H9 (cell line): ENCODE data around the gene ZKSCAN3. TPM values are rescaled to one million over a fixed set of nuclear protein-coding genes. Genes with fewer than 3 reads are reported as not detected.

Experiments
- DNase-seq: peaks from one replicate; pipeline ENCODE4 v3.0.0-alpha.2; 2017
- H2AFZ ChIP-seq: one replicate; pipeline ENCODE4 v1.6.1; 2013; ENCODE audit warnings: mild to moderate bottlenecking, low read length, control low read depth, moderate library complexity
- H2AK5ac ChIP-seq: 2 replicates; pipeline ENCODE4 v1.6.1; 2013; ENCODE audit warnings: low read length, control low read depth, mixed read lengths; ENCODE audit not compliant: insufficient read length
- H2BK120ac ChIP-seq: one replicate; pipeline ENCODE4 v1.6.1; 2013; ENCODE audit warnings: low read depth, mild to moderate bottlenecking, low read length, control low read depth, inconsistent platforms; ENCODE audit not compliant: poor library complexity, severe bottlenecking
- H2BK12ac ChIP-seq: 2 replicates; pipeline ENCODE4 v1.6.1; 2013; ENCODE audit warnings: low read length, control low read depth, mixed read lengths, low read depth; ENCODE audit not compliant: insufficient read length
- H2BK15ac ChIP-seq: 2 replicates; pipeline ENCODE4 v1.6.1; 2013; ENCODE audit warnings: low read depth, low read length, control low read depth
- H2BK20ac ChIP-seq: one replicate; pipeline ENCODE4 v1.6.1; 2013; ENCODE audit warnings: low read depth, mild to moderate bottlenecking, low read length, control low read depth, inconsistent platforms; ENCODE audit not compliant: poor library complexity, severe bottlenecking
- H2BK5ac ChIP-seq: 2 replicates; pipeline ENCODE4 v1.6.1; 2013; ENCODE audit warnings: low read length, control low read depth, mixed read lengths; ENCODE audit not compliant: insufficient read length
- H3K14ac ChIP-seq: 2 replicates; pipeline ENCODE4 v1.6.1; 2013; ENCODE audit warnings: low read length, control low read depth; ENCODE audit not compliant: insufficient read depth
- H3K18ac ChIP-seq: 2 replicates; pipeline ENCODE4 v1.6.1; 2013; ENCODE audit warnings: low read depth, mild to moderate bottlenecking, mixed read lengths, low read length, control low read depth; ENCODE audit not compliant: insufficient read length
- H3K23ac ChIP-seq: 2 replicates; pipeline ENCODE4 v1.6.1; 2013; ENCODE audit warnings: low read length, control low read depth, mixed read lengths, low read depth; ENCODE audit not compliant: insufficient read length
- H3K23me2 ChIP-seq: 2 replicates; pipeline ENCODE4 v1.6.1; 2013; ENCODE audit warnings: low read depth, mild to moderate bottlenecking, mixed read lengths, low read length, control low read depth; ENCODE audit not compliant: insufficient read length, poor library complexity, severe bottlenecking
- H3K27ac ChIP-seq: 2 replicates; pipeline ENCODE4 v1.5.1; 2013; ENCODE audit warnings: low read length, control low read depth, mixed read lengths, low read depth; ENCODE audit not compliant: insufficient read length
- H3K27me3 ChIP-seq: 2 replicates; pipeline ENCODE4 v1.6.1; 2013; ENCODE audit warnings: low read length, control low read depth, inconsistent platforms; ENCODE audit not compliant: insufficient read depth
- H3K4ac ChIP-seq: 2 replicates; pipeline ENCODE4 v1.6.1; 2013; ENCODE audit warnings: low read depth, mild to moderate bottlenecking, control low read depth, inconsistent platforms, low read length, moderate library complexity
- H3K4me1 ChIP-seq: 2 replicates; pipeline ENCODE4 v1.6.1; 2013; ENCODE audit warnings: low read length, control low read depth, inconsistent platforms; ENCODE audit not compliant: insufficient read depth
- H3K4me2 ChIP-seq: 2 replicates; pipeline ENCODE4 v1.6.1; 2013; ENCODE audit warnings: low read length, control low read depth, mixed read lengths; ENCODE audit not compliant: insufficient read length, insufficient read depth
- H3K56ac ChIP-seq: 2 replicates; pipeline ENCODE4 v1.6.1; 2013; ENCODE audit warnings: low read depth, mild to moderate bottlenecking, mixed read lengths, low read length, control low read depth; ENCODE audit not compliant: insufficient read length
- H3K79me1 ChIP-seq: 2 replicates; pipeline ENCODE4 v1.6.1; 2013; ENCODE audit warnings: low read depth, mild to moderate bottlenecking, moderate library complexity, low read length, control low read depth, inconsistent platforms; ENCODE audit not compliant: insufficient read depth, poor library complexity, severe bottlenecking
- H3K79me2 ChIP-seq: 2 replicates; pipeline ENCODE4 v1.6.1; 2013; ENCODE audit warnings: low read length, control low read depth, inconsistent platforms; ENCODE audit not compliant: insufficient read depth
- H3K9ac ChIP-seq: 2 replicates; pipeline ENCODE4 v1.6.1; 2013; ENCODE audit warnings: low read length, control low read depth, mixed read lengths; ENCODE audit not compliant: insufficient read length; ENCODE audit errors: extremely low read depth
- H3K9me3 ChIP-seq: one replicate; pipeline ENCODE4 v1.6.1; 2013; ENCODE audit warnings: low read depth, low read length, inconsistent platforms; ENCODE audit not compliant: control insufficient read depth
- H3T11ph ChIP-seq: one replicate; pipeline ENCODE4 v1.6.1; 2013; ENCODE audit warnings: mild to moderate bottlenecking, low read length, control low read depth, inconsistent platforms
- H4K20me1 ChIP-seq: one replicate; pipeline ENCODE4 v1.6.1; 2013; ENCODE audit not compliant: control insufficient read depth, insufficient read length, insufficient read depth
- H4K5ac ChIP-seq: 2 replicates; pipeline ENCODE4 v1.6.1; 2013; ENCODE audit warnings: low read depth, mild to moderate bottlenecking, mixed read lengths, low read length, control low read depth; ENCODE audit not compliant: insufficient read length
- H4K8ac ChIP-seq: replicated peaks from 2 replicates; pipeline ENCODE4 v1.6.1; 2013; ENCODE audit warnings: low read length, control low read depth, mixed read lengths, low read depth; ENCODE audit not compliant: insufficient read length
- H4K91ac ChIP-seq: 2 replicates; pipeline ENCODE4 v1.6.1; 2013; ENCODE audit warnings: low read depth, mild to moderate bottlenecking, moderate library complexity, mixed read lengths, low read length, control low read depth; ENCODE audit not compliant: insufficient read length
- H3K27ac Mint-ChIP-seq, 3 experiments: 2 replicates in 2 of 3; 3 replicates in 1 of 3; pipeline ENCODE4 v1.8.0; 2020 to 2021; ENCODE audit warnings: mixed read lengths in 3 of 3, mild to moderate bottlenecking in 1 of 3, moderate library complexity in 1 of 3
- H3K27me3 Mint-ChIP-seq: 2 replicates; pipeline ENCODE4 v1.8.0; 2021; ENCODE audit warnings: low read depth, mild to moderate bottlenecking, moderate library complexity, mixed read lengths
- H3K36me3 Mint-ChIP-seq, 3 experiments: 2 replicates in 2 of 3; 3 replicates in 1 of 3; pipeline ENCODE4 v1.8.0; 2020 to 2021; ENCODE audit warnings: low read depth in 3 of 3, mixed read lengths in 3 of 3; ENCODE audit not compliant: insufficient read depth in 1 of 3
- H3K4me1 Mint-ChIP-seq, 2 experiments: 2 replicates each; pipeline ENCODE4 v1.8.0; 2020; ENCODE audit warnings: mixed read lengths in 2 of 2
- H3K4me3 Mint-ChIP-seq, 2 experiments: 2 replicates in 1 of 2; 3 replicates in 1 of 2; pipeline ENCODE4 v1.8.0; 2020 to 2021; ENCODE audit warnings: mild to moderate bottlenecking in 2 of 2, mixed read lengths in 2 of 2, moderate library complexity in 1 of 2
- H3K9me3 Mint-ChIP-seq, 2 experiments: 2 replicates in 1 of 2; 3 replicates in 1 of 2; pipeline ENCODE4 v1.8.0; 2020; ENCODE audit warnings: mild to moderate bottlenecking in 2 of 2, mixed read lengths in 2 of 2, moderate library complexity in 1 of 2
- CTCF ChIP-seq: fragments of 200-600 bp; sonication (generic); conservative IDR thresholded peaks from 3 replicates; pipeline ENCODE4 v1.8.0; 2021; ENCODE audit warnings: antibody characterized with exemption, mild to moderate bottlenecking
- WGBS: extraction: QIAGEN DNeasy Blood & Tissue Kit; methylation state at CpG from one replicate; pipeline ENCODE4 v1.1.7; 2013; ENCODE audit warnings: missing lambda C conversion rate, low lambda C conversion rate, mixed read lengths; ENCODE audit not compliant: insufficient read length; ENCODE audit errors: extremely low coverage; 5-methylcytosine and 5-hydroxymethylcytosine counted together
- total RNA-seq: library from RNA; stranded (reverse); gene quantifications from 2 replicates; pipeline ENCODE4 v1.2.1, GENCODE V29; 2021

Gene ZKSCAN3
- total RNA-seq, 1 experiment from 2014 or later = 8.7 TPM

GRCh38 chr6:28347119-28347518 lies 2.6 kb upstream of the ZKSCAN3 start:
- H3K27ac Mint-ChIP-seq = no peak overlapping the region; a peak in 1 of 7 replicates
- Histone ChIP-seq H2AFZ (no peak overlapping the region), H2BK12ac (no peak overlapping the region), H3K23me2 (peaks cover 8% of the 10 kb centered on the region), H3K79me1 (peaks cover 6% of the 10 kb centered on the region), H3K56ac (no peak overlapping the region), H4K5ac (no peak overlapping the region), H3K27ac (no peak overlapping the region), H3K23ac (no peak overlapping the region), H3K4me1 (peaks cover 3% of the 10 kb centered on the region; the same call in 1 of the 2 replicates), H3K9me3 (no peaks in the 10 kb centered on the region), H4K8ac (no peak overlapping the region), H3K14ac (no peak overlapping the region), H2BK120ac (no peak overlapping the region), H3K27me3 (no peaks in the 10 kb centered on the region; the same call in 1 of the 2 replicates), H4K20me1 (no peaks in the 10 kb centered on the region), H3K9ac (no peak overlapping the region), H3K79me2 (peaks cover 3% of the 10 kb centered on the region; the same call in 1 of the 2 replicates), H3K4me2 (no peak overlapping the region), H2BK20ac (no peak overlapping the region), H3T11ph (no peak overlapping the region), H4K91ac (no peak overlapping the region), H2BK15ac (no peak overlapping the region), H3K18ac (no peak overlapping the region), H2AK5ac (no peak overlapping the region), H3K4ac (no peak overlapping the region), H2BK5ac (no peak overlapping the region)
- WGBS = no CpG with 5 or more reads among the region's 2 CpGs
- H3K36me3 Mint-ChIP-seq = peaks cover 0 to 3% (median 2%) of the 10 kb centered on the region in 3 experiments; a peak in 4 of 7 replicates
- DNase-seq = no peak
- TF ChIP-seq CTCF = no peak
- peaks cover 27% of the 10 kb centered on the region for H3K27me3 Mint-ChIP-seq
- no peak overlapping the region; a peak in 1 of 5 replicates for H3K4me3 Mint-ChIP-seq
- H3K4me1 Mint-ChIP-seq = peaks cover 13 to 18% of the 10 kb centered on the region in 2 experiments
- no peaks in the 10 kb centered on the region; a peak in 2 of 5 replicates for H3K9me3 Mint-ChIP-seq
